Measurements from ENCODE around the gene WRNIP1.

- TF ChIP-seq POLR2A (IDR thresholded peaks at IDR 0.05) (no peak), CTCF (IDR thresholded peaks at IDR 0.05) (no peak)
Observed at GRCh38 chr6:2771079-2771478, 5.9 kb downstream of the WRNIP1 start.
